ENCODE measurements around the gene KATNA1. TPM values are rescaled to one million over a fixed set of nuclear protein-coding genes. Genes with fewer than 3 reads are reported as not detected.

KATNA1 gene
- polyA plus RNA-seq, 6 donors from 2014 or later, result 9.3 to 25.5 (median 23.4) TPM

DNA sequence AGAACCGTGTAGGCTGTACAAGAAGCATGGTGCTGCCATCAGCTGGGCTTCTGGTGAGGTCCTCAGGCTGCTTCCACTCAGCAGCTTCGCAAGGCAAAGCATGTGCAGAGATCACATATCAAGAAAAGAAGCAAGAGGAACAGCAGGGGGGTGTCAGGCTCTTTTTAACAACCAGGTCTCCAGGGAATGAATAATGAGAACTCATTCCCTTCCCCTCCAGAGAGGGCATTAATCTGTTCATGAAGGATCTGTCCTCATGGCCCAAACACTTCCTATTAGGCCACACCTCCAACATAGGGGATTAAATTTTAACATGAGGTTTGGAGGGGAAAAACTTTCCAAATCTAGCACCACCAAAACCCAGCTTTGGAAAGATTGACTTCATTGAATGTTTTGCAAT is 62.4 kb downstream of the KATNA1 start:
- H3K27ac Mint-ChIP-seq, result peak overlapping the region in 1 of 6 donors; percentile 44
- H3K4me3 Mint-ChIP-seq, result no peak overlapping the region
- peaks cover 0 to 3% (median 0%) of the 10 kb centered on the region in 3 donors for H3K4me1 Mint-ChIP-seq
- no peak for ATAC-seq (ENCODE audit: low read depth in 2 of 2)
- no peak for DNase-seq
- no peaks in the 10 kb centered on the region for H3K9me3 Mint-ChIP-seq
- peaks cover 9 to 24% of the 10 kb centered on the region in 2 donors for H3K36me3 Mint-ChIP-seq
- no peaks in the 10 kb centered on the region for H3K27me3 Mint-ChIP-seq

DNA sequence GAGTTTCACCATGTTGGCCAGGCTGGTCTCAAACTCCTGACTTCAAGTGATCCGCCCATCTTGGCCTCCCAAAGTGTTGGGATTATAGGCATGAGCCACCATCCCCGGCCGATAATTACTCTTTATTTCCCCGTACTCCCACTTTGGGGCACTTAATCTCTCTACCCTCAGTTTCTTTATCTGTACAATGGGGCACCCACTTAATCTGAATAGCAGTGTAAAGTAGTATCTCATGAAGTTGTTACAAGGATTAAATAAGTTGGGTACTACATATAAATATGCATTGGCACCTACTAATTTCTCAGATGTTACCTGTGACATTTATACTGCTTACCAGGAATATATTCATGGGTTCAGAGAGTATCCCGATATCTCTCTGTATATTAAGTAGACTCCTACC is 67.2 kb downstream of the KATNA1 start:
- DNase-seq, result no peak
- no peak overlapping the region for H3K4me3 Mint-ChIP-seq
- peaks cover 0 to 4% (median 0%) of the 10 kb centered on the region in 3 donors for H3K4me1 Mint-ChIP-seq
- no peaks in the 10 kb centered on the region for H3K9me3 Mint-ChIP-seq
- H3K36me3 Mint-ChIP-seq, result peaks cover 26 to 29% of the 10 kb centered on the region in 2 donors
- no peaks in the 10 kb centered on the region for H3K27me3 Mint-ChIP-seq
- H3K27ac Mint-ChIP-seq, result peak overlapping the region in 1 of 6 donors; percentile 78
- ATAC-seq (ENCODE audit: low read depth in 2 of 2), result no peak

DNA sequence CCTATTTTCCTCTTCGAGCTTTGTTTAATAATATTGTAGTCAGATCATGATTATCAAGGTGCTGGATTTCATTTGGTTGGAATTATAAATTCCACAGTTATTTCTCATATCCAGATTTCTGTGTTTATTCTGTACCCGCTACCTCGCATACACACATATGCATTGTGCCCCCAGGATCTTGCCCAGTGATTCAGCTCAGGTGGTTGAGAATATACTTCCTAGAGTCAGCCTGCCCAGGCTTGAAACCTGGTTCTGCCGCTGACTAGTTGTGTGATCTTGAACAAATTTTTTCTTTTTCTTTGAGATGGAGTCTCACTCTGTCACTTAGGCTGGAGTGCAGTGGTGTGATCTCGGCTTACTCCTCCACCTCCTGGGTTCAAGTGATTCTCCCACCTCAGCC is 67.6 kb downstream of the KATNA1 start:
- peaks cover 26 to 29% of the 10 kb centered on the region in 2 donors for H3K36me3 Mint-ChIP-seq
- H3K9me3 Mint-ChIP-seq, result no peaks in the 10 kb centered on the region
- DNase-seq, result no peak
- H3K27me3 Mint-ChIP-seq, result no peaks in the 10 kb centered on the region
- ATAC-seq (ENCODE audit: low read depth in 2 of 2), result no peak
- no peak overlapping the region for H3K4me3 Mint-ChIP-seq
- H3K27ac Mint-ChIP-seq, result peak overlapping the region in 2 of 6 donors; percentile 15 to 78
- H3K4me1 Mint-ChIP-seq, result peaks cover 0 to 4% (median 0%) of the 10 kb centered on the region in 3 donors

GRCh38 chr6:149567945-149568585 is 80.4 kb downstream of the KATNA1 start:
- no peaks in the 10 kb centered on the region for H3K27me3 Mint-ChIP-seq
- H3K4me1 Mint-ChIP-seq, result peaks cover 7 to 30% (median 18%) of the 10 kb centered on the region in 3 donors
- ATAC-seq (ENCODE audit: low read depth in 2 of 2) (no peak), DNase-seq (no peak)
- H3K27ac Mint-ChIP-seq, result peak overlapping the region in 3 of 6 donors; percentile 36 to 72 (median 63)
- H3K36me3 Mint-ChIP-seq, result no peaks in the 10 kb centered on the region
- no peaks in the 10 kb centered on the region for H3K9me3 Mint-ChIP-seq
- peak overlapping the region; percentile 87 to 96 (median 93) for H3K4me3 Mint-ChIP-seq

- Mint-ChIP-seq H3K27ac (peak overlapping the region; percentile 84 to 96 (median 92)), H3K27me3 (no peaks in the 10 kb centered on the region), H3K4me3 (peak overlapping the region; percentile 88 to 96 (median 94)), H3K36me3 (no peaks in the 10 kb centered on the region), H3K4me1 (peaks cover 7 to 30% (median 18%) of the 10 kb centered on the region in 3 donors), H3K9me3 (no peaks in the 10 kb centered on the region)
- DNase-seq, result peak; percentile 6
- no peak for ATAC-seq (ENCODE audit: low read depth in 2 of 2)
Measured at GRCh38 chr6:149567194-149567586, 81.3 kb downstream of the KATNA1 start.

DNA sequence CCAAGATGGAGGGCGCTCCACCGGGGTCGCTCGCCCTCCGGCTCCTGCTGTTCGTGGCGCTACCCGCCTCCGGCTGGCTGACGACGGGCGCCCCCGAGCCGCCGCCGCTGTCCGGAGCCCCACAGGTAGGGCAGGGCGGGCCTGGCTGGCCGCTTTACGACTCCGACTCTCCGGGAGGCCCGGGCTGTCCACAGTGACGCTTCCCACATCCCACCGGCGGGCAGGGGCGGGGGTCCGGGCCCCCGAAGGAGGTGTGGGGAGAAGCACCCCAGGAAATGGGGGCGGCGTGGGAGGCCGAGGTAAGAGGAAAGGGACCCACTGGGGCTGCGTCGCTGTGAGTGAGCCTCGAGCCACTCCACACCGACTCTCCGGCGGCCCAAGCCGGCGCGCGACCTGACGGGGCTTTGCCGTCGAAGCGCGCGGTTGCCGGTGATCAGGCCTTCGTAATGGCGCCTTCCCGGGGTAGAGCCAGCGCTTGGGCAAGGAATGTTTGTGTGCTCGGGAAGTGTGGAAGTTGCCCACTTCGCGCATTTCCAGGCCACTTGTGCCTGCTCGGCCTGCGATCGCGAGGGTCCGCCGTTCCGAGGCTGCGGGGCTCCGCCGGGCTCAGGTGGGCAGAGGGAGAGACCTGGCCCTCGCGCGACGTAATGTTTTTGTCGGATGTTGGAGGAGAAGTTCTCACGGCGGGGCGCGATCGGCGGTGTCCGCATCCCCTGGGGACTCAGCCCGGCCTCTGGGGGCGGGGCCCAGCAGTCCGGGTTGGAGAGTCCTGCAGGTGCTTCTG is 81.9 kb downstream of the KATNA1 start:
- peak; percentile 59 for DNase-seq
- Mint-ChIP-seq H3K4me3 (peak overlapping the region; percentile 88 to 96 (median 94)), H3K27me3 (no peaks in the 10 kb centered on the region), H3K9me3 (no peaks in the 10 kb centered on the region), H3K27ac (peak overlapping the region; percentile 84 to 96 (median 92)), H3K4me1 (peaks cover 7 to 30% (median 18%) of the 10 kb centered on the region in 3 donors), H3K36me3 (no peaks in the 10 kb centered on the region)
- peak; percentile 14 to 17 for ATAC-seq (ENCODE audit: low read depth in 2 of 2)

DNA sequence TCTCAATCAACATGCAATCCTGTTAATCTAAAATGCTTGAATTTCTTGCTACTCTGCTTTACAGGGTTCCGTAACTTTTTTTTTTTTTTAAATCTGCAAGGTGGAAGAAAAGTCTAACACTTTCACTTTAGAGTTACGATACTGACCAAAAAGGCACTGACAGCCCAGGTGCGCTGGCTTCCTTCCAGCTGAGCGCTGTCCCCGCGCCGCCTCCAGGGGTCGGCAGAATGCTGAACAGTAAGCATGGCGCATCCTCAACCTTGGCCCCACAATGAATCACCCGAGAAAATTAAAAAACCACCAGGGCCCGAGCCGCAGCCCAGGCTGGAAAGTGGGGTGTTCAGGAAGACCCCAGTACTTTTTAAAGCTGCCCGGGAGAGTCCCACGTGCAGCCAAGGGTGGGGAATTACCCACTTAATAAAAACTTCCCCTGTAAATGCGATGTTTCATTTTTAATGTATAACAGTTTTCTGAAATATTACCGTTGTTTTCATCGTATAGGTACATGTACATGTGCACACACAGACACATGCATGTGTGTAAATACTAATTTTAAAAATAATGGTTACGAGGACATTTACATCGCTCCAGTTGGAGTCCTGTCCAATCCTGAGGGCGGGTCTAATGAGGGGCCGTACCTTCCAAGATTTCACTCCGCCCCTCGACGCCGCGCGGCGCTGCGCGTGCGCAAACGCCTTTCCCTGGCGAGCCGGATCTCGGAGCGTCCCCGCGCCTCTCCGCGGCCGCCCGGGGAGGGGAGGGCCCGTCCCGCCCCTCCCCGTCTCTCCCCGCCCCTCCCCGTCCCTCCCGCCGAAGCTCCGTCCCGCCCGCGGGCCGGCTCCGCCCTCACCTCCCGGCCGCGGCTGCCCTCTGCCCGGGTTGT is 82.7 kb downstream of the KATNA1 start, which contains the start of gene GINM1:
GINM1 (plus strand) TSS at position 849 of the 883 bp plus-strand sequence. CDS start 40 bp downstream, outside the sequence.
- ATAC-seq (ENCODE audit: low read depth in 2 of 2) (peak; percentile 78 to 79), DNase-seq (peak; percentile 97)
- peak within 1 kb of the TSS; percentile 90 to 99 (median 97) for H3K27ac Mint-ChIP-seq
- peak within 1 kb of the TSS; percentile 88 to 99 (median 98) for H3K4me3 Mint-ChIP-seq
- H3K27me3 Mint-ChIP-seq, result peaks cover 0 to 1% (median 0%) of the 10 kb centered on the region in 3 donors
- no peaks in the 10 kb centered on the region for H3K36me3 Mint-ChIP-seq
- peaks cover 3 to 25% (median 10%) of the 10 kb centered on the region in 3 donors for H3K4me1 Mint-ChIP-seq
- H3K9me3 Mint-ChIP-seq, result no peaks in the 10 kb centered on the region

GRCh38 chr6:149563928-149564325 is 84.6 kb downstream of the KATNA1 start:
- Mint-ChIP-seq H3K27me3 (peaks cover 0 to 3% (median 0%) of the 10 kb centered on the region in 3 donors), H3K9me3 (no peaks in the 10 kb centered on the region), H3K4me1 (peaks cover 3 to 22% (median 10%) of the 10 kb centered on the region in 3 donors), H3K36me3 (no peaks in the 10 kb centered on the region), H3K4me3 (peak overlapping the region in 2 of 8 donors; percentile 89 to 93), H3K27ac (no peak overlapping the region)
- ATAC-seq (ENCODE audit: low read depth in 2 of 2) (no peak), DNase-seq (no peak)

- Mint-ChIP-seq H3K27me3 (peaks cover 0 to 3% (median 0%) of the 10 kb centered on the region in 3 donors), H3K4me3 (peak overlapping the region in 2 of 8 donors; percentile 40 to 93), H3K36me3 (no peaks in the 10 kb centered on the region), H3K27ac (peak overlapping the region in 1 of 6 donors; percentile 24), H3K4me1 (peaks cover 3 to 22% (median 10%) of the 10 kb centered on the region in 3 donors), H3K9me3 (no peaks in the 10 kb centered on the region)
- ATAC-seq (ENCODE audit: low read depth in 2 of 2) (no peak), DNase-seq (no peak)
Measured at GRCh38 chr6:149563203-149563927, 85.1 kb downstream of the KATNA1 start.

- Mint-ChIP-seq H3K36me3 (no peaks in the 10 kb centered on the region), H3K27ac (no peak overlapping the region), H3K27me3 (peaks cover 0 to 17% (median 4%) of the 10 kb centered on the region in 3 donors), H3K9me3 (no peaks in the 10 kb centered on the region), H3K4me1 (peaks cover 0 to 5% (median 0%) of the 10 kb centered on the region in 3 donors), H3K4me3 (peak overlapping the region in 1 of 8 donors; percentile 82)
- DNase-seq (no peak), ATAC-seq (ENCODE audit: low read depth in 2 of 2) (no peak)
Measured at GRCh38 chr6:149560736-149561135, 87.8 kb downstream of the KATNA1 start.

DNA sequence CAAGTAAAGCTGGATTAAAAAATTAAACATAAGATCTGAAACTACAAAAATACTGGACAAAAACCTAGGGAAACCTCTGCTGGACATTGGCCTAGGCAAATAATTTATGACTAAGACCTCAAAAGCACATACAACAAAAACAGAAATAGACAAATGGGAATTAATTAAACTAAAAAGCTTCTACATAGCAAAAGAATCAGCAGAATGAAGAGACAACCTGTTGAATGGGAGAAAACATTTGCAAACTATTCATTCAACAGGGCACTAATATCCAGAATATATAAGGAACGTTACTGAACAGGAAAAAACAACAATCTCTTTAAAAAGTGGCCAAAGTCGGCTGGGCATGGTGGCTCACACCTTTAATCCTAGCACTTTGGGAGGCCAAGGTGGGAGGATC is 89.1 kb downstream of the KATNA1 start:
- no peak for ATAC-seq (ENCODE audit: low read depth in 2 of 2)
- no peak overlapping the region for H3K4me3 Mint-ChIP-seq
- H3K9me3 Mint-ChIP-seq, result no peaks in the 10 kb centered on the region
- no peak for DNase-seq
- peaks cover 11 to 30% (median 13%) of the 10 kb centered on the region in 3 donors for H3K27me3 Mint-ChIP-seq
- peak overlapping the region in 1 of 6 donors; percentile 10 for H3K27ac Mint-ChIP-seq
- H3K4me1 Mint-ChIP-seq, result no peaks in the 10 kb centered on the region
- no peaks in the 10 kb centered on the region for H3K36me3 Mint-ChIP-seq

DNA sequence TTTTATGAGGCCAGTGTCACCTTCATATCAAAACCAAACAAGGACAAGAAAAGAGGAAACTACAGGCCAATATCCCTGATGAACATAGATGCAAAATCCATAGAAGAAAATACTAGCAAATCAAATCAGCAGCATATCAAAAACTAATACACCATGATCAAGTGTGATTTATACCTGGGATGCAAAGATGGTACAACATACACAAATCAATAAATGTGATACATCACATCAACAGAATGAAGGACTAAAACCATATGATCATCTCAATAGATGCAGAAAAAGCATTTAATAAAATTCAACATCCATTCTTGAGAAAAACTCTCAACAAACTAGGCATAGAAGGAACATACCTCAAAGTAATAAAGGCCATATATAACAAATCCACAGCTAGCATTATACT is 90.5 kb downstream of the KATNA1 start:
- H3K27me3 Mint-ChIP-seq, result peaks cover 18 to 38% (median 19%) of the 10 kb centered on the region in 3 donors
- no peaks in the 10 kb centered on the region for H3K36me3 Mint-ChIP-seq
- no peak overlapping the region for H3K4me3 Mint-ChIP-seq
- H3K9me3 Mint-ChIP-seq, result no peaks in the 10 kb centered on the region
- DNase-seq, result no peak
- no peaks in the 10 kb centered on the region for H3K4me1 Mint-ChIP-seq
- H3K27ac Mint-ChIP-seq, result no peak overlapping the region
- ATAC-seq (ENCODE audit: low read depth in 2 of 2), result no peak

All from naive B cell (primary cell).